Astrocyte (in vitro differentiated cells and primary cell): ENCODE measurements around the gene HMOX1. TPM values are rescaled to one million over a fixed set of nuclear protein-coding genes. Genes with fewer than 3 reads are reported as not detected.

ENCODE experiments used
- DNase-seq: peaks from one replicate; pipeline ENCODE4 v3.0.0-alpha.2; 2010; ENCODE audit warnings: low read depth
- FAIRE-seq: peaks from 2 replicates; lab custom pipeline; 2011; peaks lifted over from hg19 to GRCh38; lab: Jason Lieb, UNC
- H2AFZ ChIP-seq: 2 replicates; pipeline ENCODE4 v1.6.0; 2012; ENCODE audit warnings: low read depth, low read length, inconsistent platforms
- H3K27ac ChIP-seq: 2 replicates; pipeline ENCODE4 v1.5.1; 2011; ENCODE audit warnings: low read depth, low read length, inconsistent platforms
- H3K27me3 ChIP-seq: 2 replicates; pipeline ENCODE4 v1.6.0; 2011; ENCODE audit warnings: low read length, inconsistent platforms; ENCODE audit not compliant: insufficient read depth
- H3K36me3 ChIP-seq: 2 replicates; pipeline ENCODE4 v1.5.1; 2011; ENCODE audit warnings: low read length, inconsistent platforms; ENCODE audit not compliant: insufficient read depth
- H3K4me1 ChIP-seq: 2 replicates; pipeline ENCODE4 v1.5.1; 2011; ENCODE audit warnings: low read length, inconsistent platforms; ENCODE audit not compliant: insufficient read depth
- H3K4me2 ChIP-seq: 2 replicates; pipeline ENCODE4 v1.6.0; 2012; ENCODE audit warnings: low read length, inconsistent platforms
- H3K4me3 ChIP-seq: 2 replicates; pipeline ENCODE4 v1.5.1; 2011; ENCODE audit warnings: low read depth, mild to moderate bottlenecking, low read length, inconsistent platforms; ENCODE audit not compliant: insufficient read depth
- H3K79me2 ChIP-seq: 2 replicates; pipeline ENCODE4 v1.6.0; 2012; ENCODE audit warnings: mild to moderate bottlenecking, low read length, inconsistent platforms; ENCODE audit not compliant: insufficient read depth
- H3K9ac ChIP-seq: 2 replicates; pipeline ENCODE4 v1.6.0; 2012; ENCODE audit warnings: mild to moderate bottlenecking, low read length, inconsistent platforms
- H3K9me3 ChIP-seq: 2 replicates; pipeline ENCODE4 v1.5.1; 2012; ENCODE audit warnings: low read depth, mild to moderate bottlenecking, low read length, inconsistent platforms; ENCODE audit not compliant: insufficient read depth
- H4K20me1 ChIP-seq: 2 replicates; pipeline ENCODE4 v1.6.0; 2012; ENCODE audit warnings: low read length, inconsistent platforms; ENCODE audit not compliant: insufficient read depth
- H3K27ac Mint-ChIP-seq: one replicate; pipeline ENCODE4 v1.8.0; 2021; ENCODE audit warnings: mild to moderate bottlenecking, mixed read lengths; ENCODE audit not compliant: unreplicated experiment
- H3K27me3 Mint-ChIP-seq: one replicate; pipeline ENCODE4 v1.8.0; 2021; ENCODE audit warnings: low read depth, mixed read lengths; ENCODE audit not compliant: unreplicated experiment
- H3K36me3 Mint-ChIP-seq: one replicate; pipeline ENCODE4 v1.8.0; 2021; ENCODE audit warnings: low read depth, mixed read lengths; ENCODE audit not compliant: unreplicated experiment
- H3K4me1 Mint-ChIP-seq: one replicate; pipeline ENCODE4 v1.8.0; 2021; ENCODE audit warnings: low read depth, mixed read lengths; ENCODE audit not compliant: unreplicated experiment
- H3K4me3 Mint-ChIP-seq: one replicate; pipeline ENCODE4 v1.8.0; 2021; ENCODE audit warnings: mild to moderate bottlenecking, moderate library complexity, mixed read lengths; ENCODE audit not compliant: unreplicated experiment
- H3K9me3 Mint-ChIP-seq: one replicate; pipeline ENCODE4 v1.8.0; 2021; ENCODE audit warnings: mild to moderate bottlenecking, mixed read lengths; ENCODE audit not compliant: unreplicated experiment
- CTCF ChIP-seq: IDR thresholded peaks from 2 replicates; pipeline ENCODE4 v1.5.1; 2011; ENCODE audit warnings: low read depth, mild to moderate bottlenecking, inconsistent platforms, low read length, moderate library complexity; ENCODE audit not compliant: insufficient read depth
- EZH2 ChIP-seq: IDR thresholded peaks from 2 replicates; pipeline ENCODE4 v1.6.1; 2012; ENCODE audit warnings: mild to moderate bottlenecking, low read length, inconsistent platforms; ENCODE audit not compliant: insufficient read depth
- total RNA-seq: library from RNA; stranded (reverse); gene quantifications from 2 replicates; pipeline ENCODE4 v1.2.1, GENCODE V29; 2021

HMOX1 gene
- total RNA-seq, 1 donor from 2014 or later: 17.0 TPM

- no peak for FAIRE-seq
- H3K4me1 Mint-ChIP-seq: peaks cover 8% of the 10 kb centered on the region
Observed at GRCh38 chr22:35383679-35384071, 2.8 kb downstream of the HMOX1 start.

GRCh38 chr22:35384527-35384926 lies 3.6 kb downstream of the HMOX1 start:
- no peak for TF ChIP-seq CTCF
- TF ChIP-seq EZH2: no peak
- Mint-ChIP-seq H3K9me3 (no peaks in the 10 kb centered on the region), H3K36me3 (peaks cover 7% of the 10 kb centered on the region), H3K4me1 (peaks cover 5% of the 10 kb centered on the region), H3K27me3 (no peaks in the 10 kb centered on the region), H3K4me3 (no peak overlapping the region), H3K27ac (no peak overlapping the region)
- Histone ChIP-seq H3K27ac (no peak overlapping the region), H4K20me1 (no peaks in the 10 kb centered on the region), H3K4me2 (no peak overlapping the region), H3K4me3 (no peak overlapping the region), H3K4me1 (peaks cover 12% of the 10 kb centered on the region), H3K27me3 (no peaks in the 10 kb centered on the region), H3K9me3 (no peaks in the 10 kb centered on the region), H2AFZ (no peak overlapping the region), H3K79me2 (no peaks in the 10 kb centered on the region), H3K36me3 (no peaks in the 10 kb centered on the region), H3K9ac (no peak overlapping the region)
- DNase-seq: no peak
- peak; percentile 26 for FAIRE-seq

More at GRCh38 chr22:35383679-35384071, 2.8 kb downstream of the HMOX1 start:
- H3K9me3 ChIP-seq: no peaks in the 10 kb centered on the region
- no peaks in the 10 kb centered on the region for H3K27me3 ChIP-seq
- Mint-ChIP-seq H3K36me3 (peaks cover 7% of the 10 kb centered on the region), H3K27ac (no peak overlapping the region), H3K9me3 (no peaks in the 10 kb centered on the region), H3K27me3 (no peaks in the 10 kb centered on the region), H3K4me3 (no peak overlapping the region)
- H3K27ac ChIP-seq: no peak overlapping the region
- no peaks in the 10 kb centered on the region for H3K79me2 ChIP-seq
- H3K9ac ChIP-seq: no peak overlapping the region
- H3K4me3 ChIP-seq: no peak overlapping the region
- H3K36me3 ChIP-seq: no peaks in the 10 kb centered on the region
- H2AFZ ChIP-seq: no peak overlapping the region
- H3K4me2 ChIP-seq: no peak overlapping the region
- H4K20me1 ChIP-seq: no peaks in the 10 kb centered on the region
- no peak for DNase-seq
- peaks cover 12% of the 10 kb centered on the region for H3K4me1 ChIP-seq
- TF ChIP-seq EZH2 (no peak), CTCF (no peak)

- Histone ChIP-seq H3K36me3 (no peaks in the 10 kb centered on the region), H3K27me3 (no peaks in the 10 kb centered on the region), H3K4me1 (peaks cover 12% of the 10 kb centered on the region), H3K27ac (no peak overlapping the region), H3K9me3 (no peaks in the 10 kb centered on the region), H4K20me1 (no peaks in the 10 kb centered on the region), H3K79me2 (no peaks in the 10 kb centered on the region), H3K4me2 (no peak overlapping the region), H3K9ac (no peak overlapping the region), H3K4me3 (no peak overlapping the region), H2AFZ (no peak overlapping the region)
- Mint-ChIP-seq H3K9me3 (no peaks in the 10 kb centered on the region), H3K4me3 (no peak overlapping the region), H3K36me3 (peaks cover 9% of the 10 kb centered on the region), H3K27me3 (no peaks in the 10 kb centered on the region), H3K27ac (no peak overlapping the region), H3K4me1 (peaks cover 5% of the 10 kb centered on the region)
- DNase-seq (no peak), FAIRE-seq (no peak)
- TF ChIP-seq EZH2 (no peak), CTCF (no peak)
Observed at GRCh38 chr22:35384975-35385588, 4.2 kb downstream of the HMOX1 start.
